LNCaP clone FGC (cell line): ENCODE measurements around the gene CNKSR2.

Source experiments
- DNase-seq: peaks from one replicate; pipeline ENCODE4 v3.0.0-alpha.2; 2011; ENCODE audit warnings: low read depth
- H3K4me3 ChIP-seq: 2 replicates; pipeline ENCODE4 v1.5.1; 2011; ENCODE audit warnings: mild to moderate bottlenecking, low read depth, low read length, control low read depth
- TF ChIP-seq, protein P1 (sequence below): IDR thresholded peaks from 2 replicates; pipeline ENCODE4 v1.5.1; 2012; ENCODE audit warnings: mild to moderate bottlenecking; ENCODE audit not compliant: control insufficient read depth, insufficient read depth; ENCODE audit errors: extremely low read depth

The CNKSR2 gene

DNA sequence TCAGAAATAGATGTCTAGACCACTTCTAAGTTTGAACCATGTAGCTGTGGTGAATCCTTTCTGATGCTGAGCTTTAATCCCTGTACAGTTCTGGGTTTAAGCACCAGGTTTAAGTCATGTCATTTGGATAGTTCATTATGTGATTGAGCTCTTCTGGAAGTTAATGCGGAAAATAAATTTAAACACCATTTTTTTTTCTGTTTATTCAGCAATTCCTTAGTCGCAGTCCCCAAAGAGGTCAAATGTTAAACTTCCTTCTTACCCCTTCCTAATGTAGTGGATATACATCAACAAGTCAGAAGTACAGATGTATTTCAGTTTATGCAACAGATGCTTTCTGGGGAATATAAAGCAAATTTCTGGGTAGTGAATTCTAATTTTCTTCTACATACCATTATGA, 52.9 kb downstream of the CNKSR2 start:
- TF ChIP-seq, protein P1, sequence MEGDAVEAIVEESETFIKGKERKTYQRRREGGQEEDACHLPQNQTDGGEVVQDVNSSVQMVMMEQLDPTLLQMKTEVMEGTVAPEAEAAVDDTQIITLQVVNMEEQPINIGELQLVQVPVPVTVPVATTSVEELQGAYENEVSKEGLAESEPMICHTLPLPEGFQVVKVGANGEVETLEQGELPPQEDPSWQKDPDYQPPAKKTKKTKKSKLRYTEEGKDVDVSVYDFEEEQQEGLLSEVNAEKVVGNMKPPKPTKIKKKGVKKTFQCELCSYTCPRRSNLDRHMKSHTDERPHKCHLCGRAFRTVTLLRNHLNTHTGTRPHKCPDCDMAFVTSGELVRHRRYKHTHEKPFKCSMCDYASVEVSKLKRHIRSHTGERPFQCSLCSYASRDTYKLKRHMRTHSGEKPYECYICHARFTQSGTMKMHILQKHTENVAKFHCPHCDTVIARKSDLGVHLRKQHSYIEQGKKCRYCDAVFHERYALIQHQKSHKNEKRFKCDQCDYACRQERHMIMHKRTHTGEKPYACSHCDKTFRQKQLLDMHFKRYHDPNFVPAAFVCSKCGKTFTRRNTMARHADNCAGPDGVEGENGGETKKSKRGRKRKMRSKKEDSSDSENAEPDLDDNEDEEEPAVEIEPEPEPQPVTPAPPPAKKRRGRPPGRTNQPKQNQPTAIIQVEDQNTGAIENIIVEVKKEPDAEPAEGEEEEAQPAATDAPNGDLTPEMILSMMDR: no peak
- no peak overlapping the region for H3K4me3 ChIP-seq
- no peak for DNase-seq

DNA sequence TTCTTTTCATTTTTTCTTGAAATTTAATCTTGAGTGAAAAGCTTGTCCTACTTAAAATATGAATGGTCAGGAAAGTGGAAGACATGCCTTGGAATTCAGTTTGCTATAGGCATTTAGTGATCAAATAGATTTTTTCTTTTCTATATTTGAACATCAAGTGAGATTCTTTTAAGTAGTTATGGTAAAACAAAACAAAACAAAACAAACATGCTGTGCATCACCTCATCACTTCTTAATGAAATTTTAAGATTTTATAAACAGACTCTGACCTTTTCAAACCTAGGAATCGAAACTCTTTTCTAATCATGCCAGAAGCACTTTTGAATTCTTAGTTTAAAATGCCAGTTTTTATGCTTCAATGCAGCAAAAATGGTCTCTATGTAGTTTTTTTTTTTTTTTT, 62.8 kb downstream of the CNKSR2 start:
- no peak overlapping the region for H3K4me3 ChIP-seq
- TF ChIP-seq, protein P1: no peak
- DNase-seq: no peak

DNA sequence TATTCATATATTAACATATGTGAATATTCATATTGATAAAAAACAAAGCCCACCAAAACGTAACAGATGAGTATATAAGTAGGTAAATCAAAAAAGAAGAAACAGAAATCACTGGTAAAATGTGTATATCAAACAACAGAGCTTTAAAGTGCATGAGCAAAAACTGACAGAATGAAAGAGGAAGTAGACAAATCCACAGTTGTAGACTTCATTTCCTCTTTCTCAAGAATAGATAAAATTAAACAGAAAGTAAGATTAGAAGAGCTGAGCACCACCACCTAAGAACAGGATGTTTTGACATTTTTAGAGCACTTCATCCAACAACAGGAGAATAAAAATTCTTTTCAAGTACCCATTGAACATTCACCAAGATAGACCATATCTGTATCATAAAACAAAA, 64.6 kb downstream of the CNKSR2 start:
- DNase-seq: no peak
- TF ChIP-seq, protein P1: no peak
- H3K4me3 ChIP-seq: no peak overlapping the region

DNA sequence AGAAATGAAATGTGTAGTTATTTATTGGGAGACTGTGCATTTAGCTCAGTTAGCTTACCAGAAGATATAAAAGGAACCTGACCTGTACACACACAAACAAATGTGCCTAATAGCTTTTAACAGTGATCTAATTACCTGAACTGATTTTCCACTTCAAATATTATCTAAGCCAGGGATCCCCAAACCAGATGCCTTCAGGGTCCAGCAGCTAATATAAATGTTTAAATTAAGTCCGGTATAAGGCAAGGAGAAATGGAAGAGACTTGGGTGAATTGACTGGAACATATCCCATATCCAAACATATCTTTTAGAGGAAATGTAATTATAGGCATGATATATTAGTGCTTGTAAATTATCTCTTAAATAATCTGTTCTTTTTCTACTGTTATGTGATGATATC, 66.7 kb downstream of the CNKSR2 start:
- no peak for DNase-seq
- TF ChIP-seq, protein P1: no peak
- H3K4me3 ChIP-seq: no peak overlapping the region

DNA sequence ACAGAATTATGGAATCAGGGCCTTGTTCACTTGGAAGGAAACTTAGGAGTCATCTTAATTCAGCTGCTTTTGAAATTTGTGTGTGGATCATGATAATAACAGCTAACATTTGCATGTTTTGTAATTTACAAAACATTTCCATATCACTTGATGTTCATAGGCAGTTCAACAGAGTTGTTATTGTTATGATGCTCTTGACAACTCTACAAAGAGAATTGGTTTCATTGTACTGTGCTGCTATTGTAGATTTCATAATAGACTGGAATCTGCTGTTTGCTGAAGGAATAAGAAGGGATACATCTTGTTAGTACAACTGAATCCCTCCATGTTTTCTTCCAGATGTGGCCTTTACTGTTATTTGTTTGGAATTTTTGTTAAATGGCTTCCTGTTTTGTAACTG, 83.5 kb downstream of the CNKSR2 start:
- TF ChIP-seq, protein P1: no peak
- no peak overlapping the region for H3K4me3 ChIP-seq
- no peak for DNase-seq

DNA sequence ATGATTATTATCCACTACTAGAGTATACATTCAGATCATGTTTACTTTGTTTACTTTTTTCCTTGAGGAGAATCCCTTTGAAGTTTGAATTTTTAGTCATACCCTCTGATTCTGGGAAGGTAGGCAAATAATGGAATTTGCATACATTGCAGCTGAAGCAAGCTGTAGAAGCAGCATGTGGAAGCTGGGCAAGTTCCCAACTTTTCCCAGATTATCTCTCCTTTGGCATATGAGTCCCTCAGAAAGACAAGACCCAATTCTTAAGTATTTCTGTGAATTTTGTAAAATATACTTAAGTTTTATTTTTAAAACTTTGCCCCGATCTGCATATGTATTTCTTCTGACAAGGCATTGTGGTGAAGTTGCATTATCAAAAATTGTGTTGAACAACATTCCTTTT, 94.9 kb downstream of the CNKSR2 start:
- no peak for DNase-seq
- no peak overlapping the region for H3K4me3 ChIP-seq

DNA sequence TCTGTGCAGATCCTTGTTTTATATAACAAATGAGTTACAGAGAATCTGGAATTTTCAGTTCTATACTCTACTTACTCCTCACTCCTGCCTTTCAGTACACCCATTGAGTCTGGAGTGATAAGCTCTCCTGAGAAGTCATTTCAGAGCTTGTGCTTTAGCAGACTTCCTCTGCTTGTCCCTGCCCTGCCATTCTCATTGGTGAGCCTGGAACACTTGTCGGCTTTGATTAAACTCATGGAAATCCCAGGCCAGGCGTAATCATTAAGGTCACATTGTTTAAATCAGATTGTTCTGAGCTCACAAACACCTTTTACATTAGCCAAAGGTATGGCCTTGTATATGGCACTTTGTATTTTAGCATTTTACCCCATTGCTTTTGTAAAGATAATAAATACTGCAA, 102.7 kb downstream of the CNKSR2 start:
- TF ChIP-seq, protein P1: no peak
- no peak overlapping the region for H3K4me3 ChIP-seq
- DNase-seq: no peak

More for the DNA sequence above, 94.9 kb downstream of the CNKSR2 start:
- TF ChIP-seq, protein P1: no peak
